GM10248 (cell line): Measurements from ENCODE around the gene MPZL2.
"Not testable (repeated sequence)": the region's sequence is repeated elsewhere in the genome, so short reads cannot be mapped to it uniquely, and the experiment has no call there.

Source experiments
- CTCF ChIA-PET: fragments of 300-600 bp; sonication (Branson Sonifier 250); formaldehyde crosslinking; extraction: SDS; loops from one replicate; lab custom pipeline; 2021; ENCODE audit warnings: antibody characterized with exemption; lab: Yijun Ruan, JAX
- POLR2A ChIA-PET: fragments of 350-650 bp; sonication (Branson Sonifier 250); formaldehyde crosslinking; extraction: SDS; loops from one replicate; lab custom pipeline; 2020; ENCODE audit warnings: antibody characterized with exemption; lab: Yijun Ruan, JAX
- DNase-seq: peaks from one replicate; pipeline ENCODE4 v3.0.0; 2012; ENCODE audit errors: extremely low spot score
- CTCF ChIP-seq: IDR thresholded peaks from 2 replicates; pipeline ENCODE4 v1.5.1; 2012; ENCODE audit warnings: mild to moderate bottlenecking, low read depth; ENCODE audit errors: extremely low read depth, missing control alignments, control extremely low read depth

Gene MPZL2

GRCh38 chr11:118263695-118264568 is at the start of gene MPZL2:
Gene MPZL2, minus strand, starts transcription at chr11:118264297. Its CDS starts 144 bp downstream, at chr11:118264153.
- TF ChIP-seq CTCF = no peak
- CTCF ChIA-PET = interaction anchor here (1.1 to 1.8 kb wide), 5 partner anchors 9 to 66 kb away, joined by 3 to 6 read pairs (median 4); partner anchors contain the start of gene MPZL3
- POLR2A ChIA-PET = no interaction called here
- DNase-seq = no peak

GRCh38 chr11:118313242-118313641 is 49.1 kb upstream of the MPZL2 start:
- no peak for TF ChIP-seq CTCF
- DNase-seq = no peak
- POLR2A ChIA-PET = no interaction called here
- CTCF ChIA-PET = interaction anchor here (1.0 to 1.2 kb wide), 2 partner anchors 10 to 13 kb away, joined by 3 read pairs; no protein-coding TSS in a partner anchor

GRCh38 chr11:118312328-118312727 is 48.2 kb upstream of the MPZL2 start:
- POLR2A ChIA-PET = interaction anchor here (0.6 kb wide), 1 partner anchor 123 kb away, joined by 4 read pairs; no protein-coding TSS in a partner anchor
- no peak for TF ChIP-seq CTCF
- DNase-seq = no peak
- CTCF ChIA-PET = interaction anchor here (1.1 to 2.7 kb wide), 5 partner anchors 9 to 50 kb away, joined by 3 to 12 read pairs (median 6); no protein-coding TSS in a partner anchor

GRCh38 chr11:118311518-118311917 is 47.4 kb upstream of the MPZL2 start:
- ChIA-PET POLR2A (interaction anchor here (0.6 kb wide), 1 partner anchor 124 kb away, joined by 4 read pairs; no protein-coding TSS in a partner anchor), CTCF (interaction anchor here (1.0 to 2.7 kb wide), 10 partner anchors 8 to 104 kb away, joined by 3 to 12 read pairs (median 4); no protein-coding TSS in a partner anchor)
- no peak for DNase-seq
- no peak for TF ChIP-seq CTCF

- CTCF ChIA-PET = interaction anchor here (1.0 to 2.7 kb wide), 11 partner anchors 8 to 103 kb away, joined by 3 to 12 read pairs (median 4); no protein-coding TSS in a partner anchor
- no peak for TF ChIP-seq CTCF
- POLR2A ChIA-PET = no interaction called here
- DNase-seq = no peak
Measured at GRCh38 chr11:118310781-118311485, 46.8 kb upstream of the MPZL2 start.

- ChIA-PET CTCF (interaction anchor here (1.0 to 2.7 kb wide), 4 partner anchors 10 to 51 kb away, joined by 3 to 12 read pairs (median 4); no protein-coding TSS in a partner anchor), POLR2A (no interaction called here)
- TF ChIP-seq CTCF = no peak
- DNase-seq = no peak
Measured at GRCh38 chr11:118310271-118310670, 46.2 kb upstream of the MPZL2 start.

- DNase-seq, POLR2A ChIA-PET: not testable (repeated sequence)
- CTCF ChIA-PET = interaction anchor here (0.8 to 2.3 kb wide), 8 partner anchors 9 to 165 kb away, joined by 3 to 13 read pairs (median 4); no protein-coding TSS in a partner anchor
Measured at GRCh38 chr11:118308995-118309528, 45.0 kb upstream of the MPZL2 start.
